HCT116 (cell line): ENCODE results near the gene LRRIQ4. TPM values are rescaled to one million over a fixed set of nuclear protein-coding genes. Genes with fewer than 3 reads are reported as not detected.

Source experiments
- ATAC-seq: fragments of 200-7000 bp; cut with Tn5 transposase; 2 replicates; pipeline ENCODE4 v1.9.1; 2020; ENCODE audit warnings: mild to moderate bottlenecking, moderate library complexity
- BruUV-seq: library from RNA; stranded (reverse); fragments of 400-500 nt; replicated peaks from 2 replicates; lab custom pipeline; 2021; lab: Mats Ljungman, UMichigan
- CTCF ChIA-PET: fragments of 300-600 bp; sonication (Branson Sonifier 250); formaldehyde crosslinking; loops from one replicate; lab custom pipeline; 2021; ENCODE audit warnings: antibody characterized with exemption; lab: Charles Lee
- POLR2A ChIA-PET: fragments of 300-600, 350-600 bp; sonication (Branson Sonifier 250); formaldehyde crosslinking; loops from one replicate; lab custom pipeline; 2021; ENCODE audit warnings: antibody characterized with exemption; lab: Charles Lee
- RAD21 ChIA-PET, 2 experiments: fragments of 300-600 bp; sonication (Branson Sonifier 250); formaldehyde crosslinking; loops; one replicate each; lab custom pipeline; 2023; ENCODE audit warnings: low total read pairs in 2 of 2; ENCODE audit not compliant: uncharacterized antibody in 2 of 2, unreplicated experiment in 2 of 2, low non-redundant PET in 1 of 2; lab: Charles Lee
- DNase-seq: peaks from one replicate; pipeline ENCODE4 v3.0.0-alpha.2; 2010; ENCODE audit warnings: low read depth, low spot score
- H2AFZ ChIP-seq: fragments of 200-600 bp; shearing (Covaris generic), sonication (generic); 2 replicates; pipeline ENCODE4 v1.6.1; 2017; ENCODE audit warnings: low read depth, mixed run types, mixed read lengths, antibody characterized with exemption, low read length; ENCODE audit not compliant: poor library complexity, severe bottlenecking
- H3K27ac ChIP-seq: 2 replicates; pipeline ENCODE4 v1.5.1; 2012; ENCODE audit warnings: low read depth, low read length
- H3K27me3 ChIP-seq: fragments of 200-600 bp; sonication (generic); 2 replicates; pipeline ENCODE4 v1.6.1; 2016; ENCODE audit warnings: mixed run types, low read length, mixed read lengths; ENCODE audit not compliant: insufficient read depth
- H3K36me3 ChIP-seq, 2 experiments: fragments of 200-500 bp in 1 of 2; fragments of 200-600 bp in 1 of 2; sonication (Bioruptor generic) in 1 of 2; sonication (generic) in 1 of 2; 2 replicates each; pipeline versions ENCODE4 v1.5.1 to v1.6.1; 2014 to 2016; ENCODE audit warnings: low read length in 2 of 2, inconsistent platforms in 1 of 2, mixed read lengths in 1 of 2, mixed run types in 1 of 2; ENCODE audit not compliant: insufficient read depth in 2 of 2, control insufficient read depth in 1 of 2
- H3K4me1 ChIP-seq, 2 experiments: fragments of 200-600 bp in 1 of 2; sonication (generic) in 1 of 2; 2 replicates each; pipeline versions ENCODE4 v1.5.1 to v1.6.1; 2012 to 2017; ENCODE audit warnings: low read length in 2 of 2, inconsistent platforms in 1 of 2, mild to moderate bottlenecking in 1 of 2, mixed read lengths in 1 of 2, mixed run types in 1 of 2, moderate library complexity in 1 of 2; ENCODE audit not compliant: insufficient read depth in 2 of 2, control insufficient read depth in 1 of 2
- H3K4me2 ChIP-seq: fragments of 200-600 bp; sonication (generic); 2 replicates; pipeline ENCODE4 v1.6.1; 2017; ENCODE audit warnings: mixed run types, low read length, mixed read lengths
- H3K4me3 ChIP-seq, 2 experiments: fragments of 200-600 bp in 1 of 2; sonication (generic) in 1 of 2; replicated peaks in 1 of 2; 2 replicates each; pipeline ENCODE4 v1.5.1; 2011 to 2016; ENCODE audit warnings: low read length in 2 of 2, control low read depth in 1 of 2, low read depth in 1 of 2, mild to moderate bottlenecking in 1 of 2, mixed read lengths in 1 of 2, mixed run types in 1 of 2
- H3K79me2 ChIP-seq: fragments of 200-600 bp; sonication (generic); 2 replicates; pipeline ENCODE4 v1.6.1; 2017; ENCODE audit warnings: mild to moderate bottlenecking, mixed run types, low read length, moderate library complexity, mixed read lengths; ENCODE audit not compliant: insufficient read depth
- H3K9ac ChIP-seq: fragments of 200-600 bp; sonication (generic); 2 replicates; pipeline ENCODE4 v1.6.1; 2016; ENCODE audit warnings: low read length, mixed read lengths
- H3K9me2 ChIP-seq: fragments of 200-600 bp; sonication (generic), shearing (Covaris generic); 2 replicates; pipeline ENCODE4 v1.6.1; 2017; ENCODE audit warnings: mixed run types, mild to moderate bottlenecking, moderate library complexity; ENCODE audit not compliant: insufficient read depth
- H3K9me3 ChIP-seq, 2 experiments: fragments of 200-500 bp in 1 of 2; fragments of 200-600 bp in 1 of 2; sonication (Bioruptor generic) in 1 of 2; sonication (generic) in 1 of 2; 2 replicates each; pipeline ENCODE4 v1.6.1; 2014 to 2017; ENCODE audit warnings: low read length in 2 of 2, mixed read lengths in 2 of 2, inconsistent platforms in 1 of 2, low read depth in 1 of 2, mild to moderate bottlenecking in 1 of 2, mixed run types in 1 of 2, moderate library complexity in 1 of 2; ENCODE audit not compliant: control insufficient read depth in 1 of 2, insufficient read depth in 1 of 2
- H4K20me1 ChIP-seq: fragments of 200-600 bp; sonication (generic), shearing (Covaris generic); 2 replicates; pipeline ENCODE4 v1.6.1; 2017; ENCODE audit warnings: mixed run types, mild to moderate bottlenecking, moderate library complexity; ENCODE audit not compliant: insufficient read depth
- CTCF ChIP-seq, 3 experiments: fragments of 200-600 bp in 1 of 3; sonication (generic) in 1 of 3; IDR thresholded peaks in 2 of 3; conservative IDR thresholded peaks in 1 of 3; 2 replicates each; pipeline ENCODE4 v1.5.1; 2012 to 2017; ENCODE audit warnings: low read depth in 2 of 3, low read length in 2 of 3, antibody characterized with exemption in 1 of 3, borderline replicate concordance in 1 of 3, control low read depth in 1 of 3, mild to moderate bottlenecking in 1 of 3, mixed read lengths in 1 of 3, mixed run types in 1 of 3, moderate library complexity in 1 of 3; ENCODE audit not compliant: insufficient read depth in 1 of 3
- ELF1 ChIP-seq: IDR thresholded peaks from 2 replicates; pipeline ENCODE4 v1.6.1; 2012; ENCODE audit warnings: low read depth, borderline replicate concordance
- EZH2 ChIP-seq: fragments of 200-600 bp; sonication (generic); IDR thresholded peaks from 2 replicates; pipeline ENCODE4 v1.6.1; 2017; ENCODE audit warnings: antibody characterized with exemption, mixed run types
- FOSL1 ChIP-seq: IDR thresholded peaks from 2 replicates; pipeline ENCODE4 v1.6.1; 2012; ENCODE audit warnings: low read depth
- JUND ChIP-seq: IDR thresholded peaks from 2 replicates; pipeline ENCODE4 v1.6.1; 2012
- MAX ChIP-seq: IDR thresholded peaks from 2 replicates; pipeline ENCODE4 v1.6.1; 2012
- POLR2A ChIP-seq: IDR thresholded peaks from 2 replicates; pipeline ENCODE4 v1.7.0; 2011; ENCODE audit warnings: borderline replicate concordance; ENCODE audit not compliant: insufficient read depth, insufficient read length; ENCODE audit errors: extremely low read depth
- RAD21 ChIP-seq: IDR thresholded peaks from 2 replicates; pipeline ENCODE4 v1.6.1; 2012; ENCODE audit warnings: low read depth, mild to moderate bottlenecking
- REST ChIP-seq: IDR thresholded peaks from 2 replicates; pipeline ENCODE4 v1.6.1; 2012; ENCODE audit warnings: low read depth
- TCF7L2 ChIP-seq: IDR thresholded peaks from 2 replicates; pipeline ENCODE4 v1.7.0; 2011; ENCODE audit warnings: borderline replicate concordance, inconsistent platforms; ENCODE audit not compliant: insufficient read depth, insufficient read length; ENCODE audit errors: extremely low read depth
- YY1 ChIP-seq: IDR thresholded peaks from 2 replicates; pipeline ENCODE4 v1.6.1; 2011; ENCODE audit warnings: low read length, low read depth, moderate library complexity, mild to moderate bottlenecking; ENCODE audit not compliant: insufficient replicate concordance; ENCODE audit errors: extremely low read depth
- ZNF274 ChIP-seq: fragments of 200-500 bp; sonication (Bioruptor generic); IDR thresholded peaks from 2 replicates; pipeline ENCODE4 v1.6.1; 2014; ENCODE audit warnings: mild to moderate bottlenecking, low read depth, low read length, inconsistent platforms
- intact Hi-C: fragments of 100-400 bp; cut with micrococcal nuclease; formaldehyde crosslinking; loops from 2 replicates; pipeline ENCODE4 v1.10.0; 2022
- total RNA-seq: library from RNA; stranded (reverse); gene quantifications from one replicate; pipeline ENCODE4 v1.2.1, GENCODE V29; 2021; ENCODE audit not compliant: unreplicated experiment
- TF ChIP-seq, protein P1 (sequence below): IDR thresholded peaks from 2 replicates; pipeline ENCODE4 v1.6.1; 2011; ENCODE audit warnings: mild to moderate bottlenecking, low read length, moderate library complexity; ENCODE audit not compliant: insufficient replicate concordance; ENCODE audit errors: extremely low read depth

LRRIQ4 gene
- total RNA-seq, 1 experiment from 2014 or later = not detected

DNA sequence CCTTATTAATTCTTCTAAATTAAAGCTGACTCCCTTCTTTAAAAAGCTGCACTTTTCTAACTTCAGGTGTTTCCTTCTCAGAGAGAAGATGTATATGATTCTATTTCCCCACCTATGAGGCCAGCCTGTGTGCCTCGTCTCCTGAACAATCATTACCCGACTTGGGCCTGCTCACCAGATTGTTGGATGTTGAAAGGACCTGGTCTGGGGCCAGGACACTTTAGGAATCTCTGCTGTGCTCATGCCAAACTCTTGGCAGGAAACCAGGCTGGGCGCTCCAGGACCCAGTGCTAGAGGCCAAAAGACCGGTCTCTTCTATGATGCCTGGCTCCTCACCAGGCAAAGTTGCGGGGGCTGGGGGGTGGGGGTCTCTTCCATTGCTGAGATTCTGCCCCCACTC, 74.0 kb downstream of the LRRIQ4 start:
- no peak overlapping the region for H3K27ac ChIP-seq
- no peak overlapping the region for H3K4me3 ChIP-seq
- H3K79me2 ChIP-seq = no peaks in the 10 kb centered on the region
- no peak overlapping the region for H3K4me2 ChIP-seq
- no peaks in the 10 kb centered on the region for H3K9me2 ChIP-seq
- intact Hi-C loops = no loop called here
- no TSS peak for BruUV-seq
- H3K4me1 ChIP-seq = no peaks in the 10 kb centered on the region
- no peaks in the 10 kb centered on the region for H4K20me1 ChIP-seq
- TF ChIP-seq CTCF (IDR thresholded peaks at IDR 0.05 in 2 of 3, conservative IDR thresholded peaks at IDR 0.05 in 1 of 3; ENCODE audit: borderline replicate concordance in 1 of 3, insufficient read depth in 1 of 3, low read depth in 2 of 3, low read length in 2 of 3) = no peak
- no peak for TF ChIP-seq YY1
- no peak for TF ChIP-seq REST
- TF ChIP-seq MAX = no peak
- TF ChIP-seq POLR2A = no peak
- TF ChIP-seq JUND = no peak
- TF ChIP-seq ZNF274 = no peak
- no peak for TF ChIP-seq TCF7L2
- no peak for TF ChIP-seq EZH2
- no peak for TF ChIP-seq RAD21
- TF ChIP-seq FOSL1 = no peak
- TF ChIP-seq ELF1 = no peak
- TF ChIP-seq, protein P1, sequence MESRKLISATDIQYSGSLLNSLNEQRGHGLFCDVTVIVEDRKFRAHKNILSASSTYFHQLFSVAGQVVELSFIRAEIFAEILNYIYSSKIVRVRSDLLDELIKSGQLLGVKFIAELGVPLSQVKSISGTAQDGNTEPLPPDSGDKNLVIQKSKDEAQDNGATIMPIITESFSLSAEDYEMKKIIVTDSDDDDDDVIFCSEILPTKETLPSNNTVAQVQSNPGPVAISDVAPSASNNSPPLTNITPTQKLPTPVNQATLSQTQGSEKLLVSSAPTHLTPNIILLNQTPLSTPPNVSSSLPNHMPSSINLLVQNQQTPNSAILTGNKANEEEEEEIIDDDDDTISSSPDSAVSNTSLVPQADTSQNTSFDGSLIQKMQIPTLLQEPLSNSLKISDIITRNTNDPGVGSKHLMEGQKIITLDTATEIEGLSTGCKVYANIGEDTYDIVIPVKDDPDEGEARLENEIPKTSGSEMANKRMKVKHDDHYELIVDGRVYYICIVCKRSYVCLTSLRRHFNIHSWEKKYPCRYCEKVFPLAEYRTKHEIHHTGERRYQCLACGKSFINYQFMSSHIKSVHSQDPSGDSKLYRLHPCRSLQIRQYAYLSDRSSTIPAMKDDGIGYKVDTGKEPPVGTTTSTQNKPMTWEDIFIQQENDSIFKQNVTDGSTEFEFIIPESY = no peak
- TF ChIP-seq, all 23 proteins: peak for 0
- ChIA-PET RAD21 (no interaction called here), CTCF (no interaction called here), POLR2A (no interaction called here)
- no peak for DNase-seq
- Histone ChIP-seq H3K36me3 (no peaks in the 10 kb centered on the region), H3K9me3 (no peaks in the 10 kb centered on the region), H3K27me3 (no peaks in the 10 kb centered on the region), H3K9ac (no peak overlapping the region), H2AFZ (no peak overlapping the region)
- no peak for ATAC-seq
